ENCODE measurements around the gene DCAF16.

- TF ChIP-seq CTCF (IDR thresholded peaks at IDR 0.05) (no peak), POLR2A (IDR thresholded peaks at IDR 0.05) (no peak)
Observed at GRCh38 chr4:17762726-17763125, 47.8 kb downstream of the DCAF16 start.

Data from lower leg skin (tissue), 3 donors.